SK-N-SH treated with all-trans-retinoic acid at 6 μM for 48 hours (cell line): ENCODE data around the gene HOXA4.

Source experiments
- ATAC-seq: fragments of 200-7000 bp; cut with Tn5 transposase; 3 replicates; pipeline ENCODE4 v1.9.1; 2020; ENCODE audit warnings: mild to moderate bottlenecking, moderate library complexity
- BACH2 ChIP-seq: fragments of 250-450 bp; sonication (Bioruptor Pico); IDR thresholded peaks from 2 replicates; pipeline ENCODE4 v1.9.0; 2021; ENCODE audit warnings: mild to moderate bottlenecking, borderline replicate concordance
- ESRRG ChIP-seq: fragments of 250-450 bp; sonication (Bioruptor Pico); IDR thresholded peaks from 2 replicates; pipeline ENCODE4 v1.6.1; 2021; ENCODE audit warnings: mild to moderate bottlenecking
- GLIS3 ChIP-seq: fragments of 250-450 bp; sonication (Bioruptor Pico); IDR thresholded peaks from 2 replicates; pipeline ENCODE4 v1.5.0; 2020; ENCODE audit warnings: mild to moderate bottlenecking, moderate library complexity
- ISL1 ChIP-seq: fragments of 250-450 bp; sonication (Bioruptor Pico); IDR thresholded peaks from 2 replicates; pipeline ENCODE4 v2.1.2; 2022; ENCODE audit warnings: mild to moderate bottlenecking, moderate library complexity
- OSR1 ChIP-seq: fragments of 250-450 bp; sonication (Bioruptor Pico); IDR thresholded peaks from 2 replicates; pipeline ENCODE4 v1.8.0; 2022; ENCODE audit warnings: moderate library complexity, mild to moderate bottlenecking, inconsistent platforms
- PPARA ChIP-seq: fragments of 250-450 bp; sonication (Bioruptor Pico); IDR thresholded peaks from 2 replicates; pipeline ENCODE4 v1.5.0; 2020; ENCODE audit warnings: mild to moderate bottlenecking, borderline replicate concordance
- RARB ChIP-seq: fragments of 250-450 bp; sonication (Bioruptor Pico); IDR thresholded peaks from 2 replicates; pipeline ENCODE4 v1.8.0; 2021; ENCODE audit warnings: mild to moderate bottlenecking, moderate library complexity
- TOX ChIP-seq: fragments of 250-450 bp; sonication (Bioruptor Pico); IDR thresholded peaks from 2 replicates; pipeline ENCODE4 v1.8.0; 2021; ENCODE audit warnings: mild to moderate bottlenecking, moderate library complexity, borderline replicate concordance
- ZC3H10 ChIP-seq: fragments of 250-450 bp; sonication (Bioruptor Pico); IDR thresholded peaks from 2 replicates; pipeline ENCODE4 v1.5.1; 2021; ENCODE audit warnings: mild to moderate bottlenecking, moderate library complexity
- ZFP3 ChIP-seq: fragments of 250-450 bp; sonication (Bioruptor Pico); IDR thresholded peaks from 2 replicates; pipeline ENCODE4 v1.5.0; 2020; ENCODE audit warnings: mild to moderate bottlenecking, moderate library complexity
- ZNF565 ChIP-seq: fragments of 450-650 bp; formaldehyde crosslinking; conservative IDR thresholded peaks from 2 replicates; pipeline ENCODE4 v1.5.0; 2020; ENCODE audit warnings: low read depth, mild to moderate bottlenecking, moderate library complexity
- ZNF70 ChIP-seq: fragments of 450-650 bp; formaldehyde crosslinking; IDR thresholded peaks from 2 replicates; pipeline ENCODE4 v1.5.0; 2020; ENCODE audit warnings: mild to moderate bottlenecking, moderate library complexity
- ZNF8 ChIP-seq: fragments of 450-650 bp; formaldehyde crosslinking; IDR thresholded peaks from 2 replicates; pipeline ENCODE4 v1.5.0; 2020; ENCODE audit warnings: mild to moderate bottlenecking, moderate library complexity
- TF ChIP-seq, protein P1 (sequence below): fragments of 250-450 bp; sonication (Bioruptor Pico); IDR thresholded peaks from 2 replicates; pipeline ENCODE4 v1.5.0; 2020; ENCODE audit warnings: mild to moderate bottlenecking, moderate library complexity
- TF ChIP-seq, protein P2 (sequence below): fragments of 250-450 bp; sonication (Bioruptor Pico); IDR thresholded peaks from 2 replicates; pipeline ENCODE4 v1.8.0; 2020; ENCODE audit warnings: mild to moderate bottlenecking, moderate library complexity, borderline replicate concordance
- TF ChIP-seq, protein P3 (sequence below): fragments of 250-450 bp; sonication (Bioruptor Pico); IDR thresholded peaks from 2 replicates; pipeline ENCODE4 v1.5.1; 2021; ENCODE audit warnings: mild to moderate bottlenecking, moderate library complexity
- TF ChIP-seq, protein P4 (sequence below): fragments of 250-450 bp; sonication (Bioruptor Pico); IDR thresholded peaks from 2 replicates; pipeline ENCODE4 v1.8.0; 2021; ENCODE audit warnings: low read depth, mild to moderate bottlenecking, moderate library complexity, borderline replicate concordance
- TF ChIP-seq, protein P5 (sequence below): fragments of 250-450 bp; sonication (Bioruptor Pico); IDR thresholded peaks from 2 replicates; pipeline ENCODE4 v1.5.1; 2020; ENCODE audit warnings: low read depth, mild to moderate bottlenecking, moderate library complexity

HOXA4 gene

DNA sequence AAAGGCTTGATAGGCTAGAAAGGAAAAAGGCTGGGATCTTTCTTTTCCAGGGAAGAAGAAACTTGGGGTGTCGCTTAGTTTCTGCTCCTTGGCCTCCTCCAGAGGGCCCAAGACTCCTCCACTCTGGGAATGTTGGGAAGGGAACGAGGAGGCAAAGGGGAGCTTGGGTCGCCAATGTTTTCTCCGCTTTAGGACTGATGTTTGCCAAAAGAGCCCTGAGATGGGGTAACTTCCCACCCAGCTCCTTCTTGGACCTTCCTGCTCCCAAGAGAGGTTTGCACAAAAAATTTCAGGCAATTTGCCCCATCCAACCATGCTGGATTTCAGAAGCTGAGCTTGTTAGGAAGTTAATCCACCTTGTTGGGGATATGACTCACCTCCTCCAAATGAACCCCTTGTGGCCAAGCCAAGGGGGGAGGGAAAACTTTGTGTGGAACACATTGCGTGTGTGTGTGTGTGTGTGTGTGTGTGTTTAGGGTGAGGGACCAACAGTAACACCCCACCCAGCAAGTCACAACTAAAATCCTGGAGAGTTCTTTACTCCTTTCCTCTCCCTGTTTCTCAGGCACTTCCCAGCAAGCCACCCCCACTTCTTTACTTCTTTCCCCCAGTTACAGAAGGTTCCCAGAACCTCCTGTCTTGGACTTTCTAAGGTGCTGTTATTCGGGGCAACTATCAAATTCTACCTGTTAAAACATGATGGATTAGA, 19.4 kb downstream of the HOXA4 start:
- ATAC-seq: no peak
- TF ChIP-seq, protein P1, sequence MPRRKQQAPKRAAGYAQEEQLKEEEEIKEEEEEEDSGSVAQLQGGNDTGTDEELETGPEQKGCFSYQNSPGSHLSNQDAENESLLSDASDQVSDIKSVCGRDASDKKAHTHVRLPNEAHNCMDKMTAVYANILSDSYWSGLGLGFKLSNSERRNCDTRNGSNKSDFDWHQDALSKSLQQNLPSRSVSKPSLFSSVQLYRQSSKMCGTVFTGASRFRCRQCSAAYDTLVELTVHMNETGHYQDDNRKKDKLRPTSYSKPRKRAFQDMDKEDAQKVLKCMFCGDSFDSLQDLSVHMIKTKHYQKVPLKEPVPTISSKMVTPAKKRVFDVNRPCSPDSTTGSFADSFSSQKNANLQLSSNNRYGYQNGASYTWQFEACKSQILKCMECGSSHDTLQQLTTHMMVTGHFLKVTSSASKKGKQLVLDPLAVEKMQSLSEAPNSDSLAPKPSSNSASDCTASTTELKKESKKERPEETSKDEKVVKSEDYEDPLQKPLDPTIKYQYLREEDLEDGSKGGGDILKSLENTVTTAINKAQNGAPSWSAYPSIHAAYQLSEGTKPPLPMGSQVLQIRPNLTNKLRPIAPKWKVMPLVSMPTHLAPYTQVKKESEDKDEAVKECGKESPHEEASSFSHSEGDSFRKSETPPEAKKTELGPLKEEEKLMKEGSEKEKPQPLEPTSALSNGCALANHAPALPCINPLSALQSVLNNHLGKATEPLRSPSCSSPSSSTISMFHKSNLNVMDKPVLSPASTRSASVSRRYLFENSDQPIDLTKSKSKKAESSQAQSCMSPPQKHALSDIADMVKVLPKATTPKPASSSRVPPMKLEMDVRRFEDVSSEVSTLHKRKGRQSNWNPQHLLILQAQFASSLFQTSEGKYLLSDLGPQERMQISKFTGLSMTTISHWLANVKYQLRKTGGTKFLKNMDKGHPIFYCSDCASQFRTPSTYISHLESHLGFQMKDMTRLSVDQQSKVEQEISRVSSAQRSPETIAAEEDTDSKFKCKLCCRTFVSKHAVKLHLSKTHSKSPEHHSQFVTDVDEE (CRISPR knock-in tag): no peak
- TF ChIP-seq ZNF565 (CRISPR knock-in tag) (no peak), ESRRG (CRISPR knock-in tag) (no peak), TOX (CRISPR knock-in tag) (no peak), BACH2 (no peak), ZNF70 (CRISPR knock-in tag) (no peak), GLIS3 (CRISPR knock-in tag) (no peak), ISL1 (no peak), ZFP3 (CRISPR knock-in tag) (no peak), ZC3H10 (no peak), RARB (no peak)
- TF ChIP-seq, protein P2, sequence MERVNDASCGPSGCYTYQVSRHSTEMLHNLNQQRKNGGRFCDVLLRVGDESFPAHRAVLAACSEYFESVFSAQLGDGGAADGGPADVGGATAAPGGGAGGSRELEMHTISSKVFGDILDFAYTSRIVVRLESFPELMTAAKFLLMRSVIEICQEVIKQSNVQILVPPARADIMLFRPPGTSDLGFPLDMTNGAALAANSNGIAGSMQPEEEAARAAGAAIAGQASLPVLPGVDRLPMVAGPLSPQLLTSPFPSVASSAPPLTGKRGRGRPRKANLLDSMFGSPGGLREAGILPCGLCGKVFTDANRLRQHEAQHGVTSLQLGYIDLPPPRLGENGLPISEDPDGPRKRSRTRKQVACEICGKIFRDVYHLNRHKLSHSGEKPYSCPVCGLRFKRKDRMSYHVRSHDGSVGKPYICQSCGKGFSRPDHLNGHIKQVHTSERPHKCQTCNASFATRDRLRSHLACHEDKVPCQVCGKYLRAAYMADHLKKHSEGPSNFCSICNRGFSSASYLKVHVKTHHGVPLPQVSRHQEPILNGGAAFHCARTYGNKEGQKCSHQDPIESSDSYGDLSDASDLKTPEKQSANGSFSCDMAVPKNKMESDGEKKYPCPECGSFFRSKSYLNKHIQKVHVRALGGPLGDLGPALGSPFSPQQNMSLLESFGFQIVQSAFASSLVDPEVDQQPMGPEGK (CRISPR knock-in tag): no peak
- TF ChIP-seq, protein P3, sequence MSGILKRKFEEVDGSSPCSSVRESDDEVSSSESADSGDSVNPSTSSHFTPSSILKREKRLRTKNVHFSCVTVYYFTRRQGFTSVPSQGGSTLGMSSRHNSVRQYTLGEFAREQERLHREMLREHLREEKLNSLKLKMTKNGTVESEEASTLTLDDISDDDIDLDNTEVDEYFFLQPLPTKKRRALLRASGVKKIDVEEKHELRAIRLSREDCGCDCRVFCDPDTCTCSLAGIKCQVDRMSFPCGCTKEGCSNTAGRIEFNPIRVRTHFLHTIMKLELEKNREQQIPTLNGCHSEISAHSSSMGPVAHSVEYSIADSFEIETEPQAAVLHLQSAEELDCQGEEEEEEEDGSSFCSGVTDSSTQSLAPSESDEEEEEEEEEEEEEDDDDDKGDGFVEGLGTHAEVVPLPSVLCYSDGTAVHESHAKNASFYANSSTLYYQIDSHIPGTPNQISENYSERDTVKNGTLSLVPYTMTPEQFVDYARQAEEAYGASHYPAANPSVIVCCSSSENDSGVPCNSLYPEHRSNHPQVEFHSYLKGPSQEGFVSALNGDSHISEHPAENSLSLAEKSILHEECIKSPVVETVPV (CRISPR knock-in tag): no peak
- TF ChIP-seq, protein P4, sequence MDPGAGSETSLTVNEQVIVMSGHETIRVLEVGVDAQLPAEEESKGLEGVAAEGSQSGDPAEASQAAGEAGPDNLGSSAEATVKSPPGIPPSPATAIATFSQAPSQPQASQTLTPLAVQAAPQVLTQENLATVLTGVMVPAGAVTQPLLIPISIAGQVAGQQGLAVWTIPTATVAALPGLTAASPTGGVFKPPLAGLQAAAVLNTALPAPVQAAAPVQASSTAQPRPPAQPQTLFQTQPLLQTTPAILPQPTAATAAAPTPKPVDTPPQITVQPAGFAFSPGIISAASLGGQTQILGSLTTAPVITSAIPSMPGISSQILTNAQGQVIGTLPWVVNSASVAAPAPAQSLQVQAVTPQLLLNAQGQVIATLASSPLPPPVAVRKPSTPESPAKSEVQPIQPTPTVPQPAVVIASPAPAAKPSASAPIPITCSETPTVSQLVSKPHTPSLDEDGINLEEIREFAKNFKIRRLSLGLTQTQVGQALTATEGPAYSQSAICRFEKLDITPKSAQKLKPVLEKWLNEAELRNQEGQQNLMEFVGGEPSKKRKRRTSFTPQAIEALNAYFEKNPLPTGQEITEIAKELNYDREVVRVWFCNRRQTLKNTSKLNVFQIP (CRISPR knock-in tag): no peak

DNA sequence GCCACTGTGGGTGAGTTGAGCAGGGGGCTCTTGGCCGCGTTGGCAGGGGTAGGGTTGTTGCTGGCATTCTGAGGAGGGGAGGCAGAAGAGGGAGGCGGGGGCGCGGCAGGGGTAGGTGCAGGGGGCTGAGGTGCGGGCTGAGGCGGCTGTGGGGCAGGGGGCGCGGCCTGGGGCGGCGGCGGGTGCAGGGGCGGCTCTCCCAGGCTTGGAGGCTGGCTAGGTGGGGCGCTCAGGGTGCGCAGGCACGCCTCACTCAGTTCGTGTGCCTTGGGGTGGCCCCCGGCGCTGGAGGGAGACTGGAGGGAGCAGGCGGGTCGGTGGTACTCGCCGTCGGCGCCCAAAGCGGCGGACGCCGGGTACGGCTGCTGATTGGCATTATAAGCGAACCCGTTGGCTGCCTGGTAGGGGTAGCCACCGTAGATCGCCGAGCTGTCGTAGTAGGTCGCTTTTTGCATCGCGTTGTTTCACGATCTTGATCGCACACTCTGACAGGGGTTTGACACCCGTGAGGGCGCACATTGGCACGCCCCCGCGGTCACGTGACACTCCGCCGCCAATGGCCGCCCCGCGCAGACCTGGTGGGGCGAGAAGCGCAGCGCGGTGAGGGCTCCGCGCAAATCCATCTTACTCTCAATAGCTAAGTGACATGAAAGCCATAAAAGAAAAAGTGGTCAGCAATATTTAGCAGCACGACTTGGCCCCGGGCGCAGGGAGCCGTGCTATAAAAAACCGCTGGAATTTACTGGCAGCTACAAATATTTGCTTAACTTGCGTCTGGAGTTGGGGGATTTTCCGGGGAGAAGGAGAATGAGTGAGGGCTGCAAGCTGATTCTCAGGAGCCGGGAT, 20.1 kb downstream of the HOXA4 start:
- TF ChIP-seq ZNF565 (CRISPR knock-in tag): no peak
- no peak for TF ChIP-seq ZNF8 (CRISPR knock-in tag)
- no peak for TF ChIP-seq ZC3H10
- no peak for TF ChIP-seq ISL1
- no peak for TF ChIP-seq OSR1 (CRISPR knock-in tag)
- no peak for TF ChIP-seq TOX (CRISPR knock-in tag)
- no peak for TF ChIP-seq PPARA (CRISPR knock-in tag)
- TF ChIP-seq, protein P5, sequence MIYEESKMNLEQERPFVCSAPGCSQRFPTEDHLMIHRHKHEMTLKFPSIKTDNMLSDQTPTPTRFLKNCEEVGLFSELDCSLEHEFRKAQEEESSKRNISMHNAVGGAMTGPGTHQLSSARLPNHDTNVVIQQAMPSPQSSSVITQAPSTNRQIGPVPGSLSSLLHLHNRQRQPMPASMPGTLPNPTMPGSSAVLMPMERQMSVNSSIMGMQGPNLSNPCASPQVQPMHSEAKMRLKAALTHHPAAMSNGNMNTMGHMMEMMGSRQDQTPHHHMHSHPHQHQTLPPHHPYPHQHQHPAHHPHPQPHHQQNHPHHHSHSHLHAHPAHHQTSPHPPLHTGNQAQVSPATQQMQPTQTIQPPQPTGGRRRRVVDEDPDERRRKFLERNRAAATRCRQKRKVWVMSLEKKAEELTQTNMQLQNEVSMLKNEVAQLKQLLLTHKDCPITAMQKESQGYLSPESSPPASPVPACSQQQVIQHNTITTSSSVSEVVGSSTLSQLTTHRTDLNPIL: no peak
- no peak for TF ChIP-seq ESRRG (CRISPR knock-in tag)
- no peak for TF ChIP-seq BACH2
- no peak for TF ChIP-seq ZFP3 (CRISPR knock-in tag)
- TF ChIP-seq, protein P2 (CRISPR knock-in tag): no peak
- no peak for ATAC-seq
